ENCODE results near the gene SAMSN1.

The SAMSN1 gene

GRCh38 chr21:14545906-14546480 lies at the start of gene SAMSN1:
SAMSN1 (minus strand) TSS chr21:14546315; CDS start chr21:14546261, 54 bp downstream.
- peak within 1 kb of the TSS; percentile 9 to 41 (median 24) for H3K4me3 ChIP-seq

DNA sequence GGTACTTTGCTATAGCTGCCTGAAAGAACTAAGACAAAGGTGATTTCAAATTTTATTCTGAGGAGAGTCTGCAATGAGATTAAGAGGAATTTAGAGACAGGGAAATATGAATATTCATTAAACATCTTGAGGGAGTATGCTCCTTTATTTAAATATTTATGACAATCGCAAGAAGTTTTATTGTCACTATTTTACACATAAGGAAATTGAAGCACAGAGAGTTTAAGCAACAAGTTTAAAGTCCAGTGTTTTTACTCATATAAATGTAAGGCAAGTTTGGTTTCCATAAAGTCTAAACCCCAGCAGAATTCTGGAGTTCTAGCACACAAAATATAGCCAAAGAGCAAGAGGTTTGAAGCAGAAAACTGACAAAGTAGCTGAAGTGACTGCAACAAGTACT lies 49.3 kb upstream of the SAMSN1 start:
- H3K27ac ChIP-seq = no peak overlapping the region
- H3K4me3 ChIP-seq = no peak overlapping the region

More at GRCh38 chr21:14545906-14546480, at the start of gene SAMSN1:
- peak within 1 kb of the TSS in 15 of 21 experiments; percentile 19 to 89 (median 63) for H3K27ac ChIP-seq

DNA sequence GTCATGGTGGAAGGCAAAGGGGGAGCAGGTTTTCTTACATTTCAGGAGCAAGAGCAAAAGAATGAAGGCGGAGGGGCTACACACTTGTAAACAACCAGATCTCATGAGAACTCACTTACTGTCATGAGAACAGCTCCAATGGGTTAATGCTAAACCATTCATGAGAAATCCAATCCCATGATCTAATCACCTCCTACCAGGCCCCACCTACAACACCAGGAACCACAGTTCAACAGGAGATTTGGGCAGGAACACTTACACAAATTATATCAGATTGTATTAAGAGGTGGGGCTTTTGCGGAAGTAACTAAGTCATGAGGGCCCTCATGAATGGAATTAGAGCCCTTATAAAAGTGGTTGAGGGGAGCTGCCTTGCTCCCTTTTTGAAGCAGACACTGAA lies 48.9 kb upstream of the SAMSN1 start:
- no peak overlapping the region for H3K4me3 ChIP-seq
- H3K27ac ChIP-seq = no peak overlapping the region

- H3K27ac ChIP-seq = peak overlapping the region in 2 of 21 experiments; percentile 6 to 82
- H3K4me3 ChIP-seq = no peak overlapping the region
Measured at GRCh38 chr21:14593230-14593629, 47.1 kb upstream of the SAMSN1 start.

DNA sequence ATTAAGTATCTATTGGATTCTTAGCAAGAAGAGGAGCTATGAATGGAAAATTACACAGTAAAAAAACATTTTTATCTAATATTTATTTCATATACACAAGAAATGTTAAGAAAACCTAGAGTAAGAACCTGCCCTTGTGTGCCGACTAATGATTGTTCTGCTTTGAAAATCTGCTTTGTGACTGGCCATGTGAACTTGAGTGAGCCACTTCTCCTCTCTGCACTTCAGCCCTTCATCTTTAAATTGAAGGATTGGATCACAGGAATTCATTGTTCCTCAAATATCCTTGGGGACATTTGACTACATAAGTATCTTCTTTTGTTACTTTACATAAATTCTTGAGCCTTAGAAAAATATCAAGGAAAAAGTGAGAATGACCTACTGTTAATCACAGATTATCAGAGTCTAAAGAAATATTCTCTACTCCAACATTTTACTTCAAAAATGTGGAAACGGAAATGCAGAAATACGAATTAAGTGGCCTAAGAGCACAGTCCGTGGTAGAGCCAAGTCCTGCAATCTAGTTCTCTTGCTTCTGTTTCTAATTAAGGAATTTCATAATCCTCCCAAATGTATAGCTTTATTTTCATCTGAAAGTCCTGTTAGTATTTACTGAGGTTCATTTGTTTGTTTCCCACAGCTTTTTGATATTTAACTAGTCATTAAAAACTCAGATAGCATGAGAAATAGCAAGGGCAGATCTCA lies 46.3 kb upstream of the SAMSN1 start:
- Histone ChIP-seq H3K27ac (peak overlapping the region in 10 of 21 experiments; percentile 1 to 82 (median 64)), H3K4me3 (no peak overlapping the region)

- H3K27ac ChIP-seq = peak overlapping the region in 11 of 21 experiments; percentile 1 to 82 (median 64)
Measured at GRCh38 chr21:14591882-14592281, 45.8 kb upstream of the SAMSN1 start.

GRCh38 chr21:14591377-14591776 lies 45.3 kb upstream of the SAMSN1 start:
- H3K27ac ChIP-seq = peak overlapping the region in 10 of 21 experiments; percentile 15 to 82 (median 58)

More at GRCh38 chr21:14591882-14592281, 45.8 kb upstream of the SAMSN1 start:
- H3K4me3 ChIP-seq = no peak overlapping the region

DNA sequence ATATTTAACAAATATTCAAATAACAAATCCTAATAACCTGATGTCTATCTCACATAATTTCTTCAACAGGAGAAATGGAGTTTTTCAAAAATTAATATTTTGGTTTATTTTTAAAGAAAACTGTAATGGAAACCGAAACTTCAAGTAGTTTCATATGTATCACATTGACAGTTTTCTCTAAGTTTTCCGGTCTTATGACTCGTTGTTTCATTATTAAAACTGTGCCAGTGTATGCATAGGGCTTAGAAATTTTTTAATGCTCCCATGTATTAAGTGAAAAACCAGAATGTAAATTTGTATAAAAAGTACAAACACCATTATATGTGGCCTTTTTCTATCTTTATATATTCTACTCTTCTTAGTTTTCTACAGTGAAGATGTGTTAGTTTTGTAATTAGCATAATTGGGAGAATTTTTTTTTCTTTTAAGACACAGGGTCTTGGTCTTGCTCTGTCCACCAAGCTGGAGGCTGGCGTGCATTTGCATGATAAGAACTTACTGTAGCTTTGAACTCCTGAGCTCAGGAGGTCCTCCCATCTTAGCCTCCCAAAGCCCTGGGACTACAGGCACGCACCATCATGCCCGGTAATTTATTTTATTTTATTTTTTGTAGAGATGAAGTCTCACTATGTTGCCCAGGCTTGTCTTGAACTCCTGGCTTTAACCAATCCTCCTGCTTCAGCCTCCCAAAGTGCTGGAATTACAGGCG lies 43.9 kb upstream of the SAMSN1 start:
- H3K4me3 ChIP-seq = no peak overlapping the region
- peak overlapping the region in 6 of 21 experiments; percentile 2 to 82 (median 32) for H3K27ac ChIP-seq

More at GRCh38 chr21:14591377-14591776, 45.3 kb upstream of the SAMSN1 start:
- H3K4me3 ChIP-seq = no peak overlapping the region

GRCh38 chr21:14587266-14587665 lies 41.2 kb upstream of the SAMSN1 start:
- Histone ChIP-seq H3K27ac (no peak overlapping the region), H3K4me3 (no peak overlapping the region)

DNA sequence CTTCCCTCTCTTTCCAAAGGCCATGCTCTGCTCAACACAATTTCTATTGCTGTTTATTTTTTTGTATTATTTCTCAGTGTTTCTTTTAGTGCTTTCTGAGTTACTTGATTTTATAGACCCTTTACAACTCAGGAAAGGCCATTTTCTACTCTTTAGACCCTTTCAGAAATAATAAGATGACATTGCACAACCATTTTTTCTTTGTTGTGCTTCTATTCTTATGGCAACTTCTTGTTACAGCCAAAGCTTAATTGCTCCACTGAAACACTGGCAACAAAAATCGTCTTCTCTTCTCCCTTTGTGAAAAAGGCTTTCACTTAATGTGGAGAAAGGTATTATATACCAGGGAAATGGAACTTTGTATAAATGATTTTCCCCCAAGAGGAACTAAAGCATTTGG lies 39.0 kb upstream of the SAMSN1 start:
- Histone ChIP-seq H3K4me3 (no peak overlapping the region), H3K27ac (peak overlapping the region in 1 of 21 experiments; percentile 21)

DNA sequence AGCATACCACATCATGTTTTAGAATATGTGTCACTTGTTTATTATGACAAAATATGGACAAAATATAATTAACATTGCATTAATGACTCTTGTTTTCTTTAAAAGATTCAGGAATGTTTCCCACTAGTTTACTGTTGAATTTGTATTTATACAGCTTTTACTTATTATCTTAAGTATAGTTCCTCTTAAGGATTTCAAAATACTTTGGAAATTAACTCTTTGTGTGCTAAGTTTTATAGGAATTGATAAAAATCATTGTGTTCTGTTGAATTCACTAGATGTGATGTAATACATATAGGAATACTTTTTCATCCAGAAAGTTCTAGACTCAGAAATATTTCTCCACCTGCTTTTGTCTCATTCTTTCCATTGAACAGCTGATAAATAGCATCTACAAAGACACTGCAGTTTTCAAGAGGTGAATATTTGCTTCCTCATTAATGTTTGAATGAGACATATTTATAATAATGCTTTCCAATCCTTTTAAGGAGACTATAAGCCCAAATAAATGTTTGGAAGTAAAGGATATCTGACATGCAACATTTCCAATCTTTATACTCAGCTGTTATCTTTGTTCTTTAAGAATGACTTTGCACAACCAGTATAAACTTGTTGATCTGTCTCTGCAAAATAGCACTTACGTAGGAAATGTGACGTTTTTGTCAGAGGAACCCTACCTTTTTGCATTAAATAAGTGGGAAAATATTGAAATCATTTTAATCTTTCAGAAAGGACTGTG lies 38.4 kb upstream of the SAMSN1 start:
- Histone ChIP-seq H3K27ac (peak overlapping the region in 1 of 21 experiments; percentile 21), H3K4me3 (no peak overlapping the region)

- Histone ChIP-seq H3K4me3 (no peak overlapping the region), H3K27ac (no peak overlapping the region)
Measured at GRCh38 chr21:14583629-14584255, 37.6 kb upstream of the SAMSN1 start.

DNA sequence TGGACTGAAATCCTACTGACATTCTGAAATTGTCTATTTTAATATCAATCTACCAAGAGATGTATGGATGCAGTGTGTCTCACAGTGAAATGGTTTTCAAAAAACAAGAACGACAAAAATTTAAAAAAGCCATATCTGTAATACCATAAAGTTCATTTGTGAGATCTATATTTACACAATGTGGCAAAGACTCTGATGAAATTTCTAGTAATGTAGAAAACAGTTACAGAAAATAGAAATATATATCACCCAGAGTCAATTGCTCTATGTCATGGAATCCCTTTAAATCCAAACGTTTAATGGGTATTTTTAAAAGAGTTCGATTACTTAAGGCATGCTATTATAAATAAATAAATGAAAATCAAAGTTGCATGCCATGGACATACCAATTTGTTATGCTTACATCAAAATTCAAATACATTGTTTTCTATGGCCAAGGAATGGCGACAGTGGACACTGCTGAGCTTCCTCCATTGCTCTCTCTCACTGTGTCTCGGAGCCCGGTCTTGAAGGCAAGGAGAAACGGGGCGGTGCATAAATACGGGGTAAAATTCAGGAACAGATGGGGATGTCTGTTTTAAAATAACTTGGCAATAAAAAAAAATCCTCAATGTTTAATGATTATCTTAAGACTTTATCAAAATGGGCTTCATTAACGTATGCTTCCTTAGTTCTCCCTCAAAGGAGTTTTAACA lies 37.0 kb upstream of the SAMSN1 start:
- Histone ChIP-seq H3K27ac (no peak overlapping the region), H3K4me3 (no peak overlapping the region)

DNA sequence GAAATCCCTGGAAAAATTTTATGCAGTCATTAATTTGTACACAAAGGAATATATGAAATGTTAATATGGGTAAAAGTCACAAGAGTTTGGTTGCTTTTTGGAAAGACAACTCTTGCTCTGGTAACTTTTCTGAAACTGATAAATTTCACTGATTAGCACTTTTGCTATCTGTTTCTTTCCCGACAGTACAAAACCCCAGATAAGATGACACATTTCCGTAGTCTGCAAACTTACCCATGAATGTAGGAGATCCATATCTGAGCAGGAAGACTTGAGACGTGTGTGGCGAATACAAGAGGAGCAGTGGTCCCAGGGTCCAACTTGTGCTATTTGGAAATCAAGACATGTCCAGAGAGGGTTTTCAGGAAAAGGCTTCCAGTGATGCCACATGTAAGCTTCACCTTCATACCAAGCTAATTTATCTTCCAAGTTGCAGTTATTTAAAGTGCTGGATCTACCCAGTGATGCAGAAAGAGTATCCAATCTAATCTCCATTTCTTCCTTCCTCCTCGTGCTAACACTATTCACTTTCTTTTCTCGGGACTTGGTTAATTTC lies 35.9 kb upstream of the SAMSN1 start:
- Histone ChIP-seq H3K27ac (no peak overlapping the region), H3K4me3 (no peak overlapping the region)

DNA sequence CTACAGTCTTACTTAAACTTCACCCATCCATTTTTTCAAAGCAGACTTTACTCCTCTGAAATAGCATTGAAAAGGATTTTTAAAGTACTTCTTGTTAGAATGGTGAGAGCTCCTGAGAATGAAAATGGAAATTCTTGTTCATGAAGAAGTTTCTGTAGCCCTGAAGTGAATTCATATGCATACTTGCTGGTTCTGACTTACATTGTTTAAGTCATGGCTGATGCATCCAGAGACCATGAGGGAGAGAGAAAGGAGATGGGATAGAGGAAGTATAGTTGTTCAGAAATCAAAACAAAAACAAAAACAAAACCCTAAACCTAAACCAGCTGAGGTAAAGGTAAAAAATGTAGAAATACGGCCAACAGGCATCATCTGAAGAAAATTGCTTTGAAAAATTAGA lies 27.1 kb upstream of the SAMSN1 start:
- Histone ChIP-seq H3K27ac (no peak overlapping the region), H3K4me3 (no peak overlapping the region)

DNA sequence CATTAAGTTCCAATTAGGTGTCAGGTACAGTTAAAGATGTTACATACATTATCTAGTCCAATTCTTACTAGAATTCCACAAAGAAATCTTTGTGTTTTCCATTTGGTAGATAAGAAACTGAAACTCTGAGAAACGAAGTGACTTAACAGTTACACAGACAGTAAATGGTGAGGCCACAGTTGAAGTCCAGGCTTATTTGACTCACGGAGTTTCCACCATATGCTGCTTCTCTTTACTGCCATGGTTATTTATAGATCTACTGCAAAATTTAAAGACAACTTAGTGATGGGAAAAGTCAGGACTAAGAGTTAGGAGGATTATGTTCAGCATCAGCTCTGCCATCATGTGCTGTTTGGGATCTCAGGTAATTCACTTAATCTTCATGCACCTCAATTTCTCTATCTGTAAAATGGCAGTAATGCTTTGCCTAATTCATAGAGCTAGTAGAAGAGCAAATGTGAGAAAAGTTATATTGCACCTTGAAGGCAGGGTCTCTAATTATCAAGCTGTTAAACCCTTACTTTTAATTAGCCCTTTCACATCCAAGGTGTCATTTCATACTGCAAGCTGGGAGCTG lies 26.2 kb upstream of the SAMSN1 start:
- Histone ChIP-seq H3K27ac (no peak overlapping the region), H3K4me3 (no peak overlapping the region)

DNA sequence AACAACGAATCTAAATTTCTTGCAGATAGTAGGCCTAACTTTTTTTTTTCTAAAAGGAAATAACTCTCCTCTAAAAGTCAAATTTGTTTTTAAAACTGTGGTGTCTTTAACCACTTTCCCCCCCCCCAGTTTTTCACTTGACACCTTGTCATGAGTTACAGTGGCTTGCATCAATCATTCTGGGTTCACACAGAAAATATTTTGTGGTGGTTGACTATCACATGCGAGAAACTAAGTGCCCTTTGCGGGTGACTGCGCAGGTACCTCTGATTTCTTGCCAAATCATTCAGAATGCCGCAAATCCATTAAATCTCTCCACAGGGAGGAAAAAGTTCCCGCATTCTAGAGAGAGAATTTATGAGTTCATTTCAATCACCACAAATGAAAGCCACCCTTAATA lies 23.8 kb upstream of the SAMSN1 start:
- Histone ChIP-seq H3K4me3 (no peak overlapping the region), H3K27ac (no peak overlapping the region)

DNA sequence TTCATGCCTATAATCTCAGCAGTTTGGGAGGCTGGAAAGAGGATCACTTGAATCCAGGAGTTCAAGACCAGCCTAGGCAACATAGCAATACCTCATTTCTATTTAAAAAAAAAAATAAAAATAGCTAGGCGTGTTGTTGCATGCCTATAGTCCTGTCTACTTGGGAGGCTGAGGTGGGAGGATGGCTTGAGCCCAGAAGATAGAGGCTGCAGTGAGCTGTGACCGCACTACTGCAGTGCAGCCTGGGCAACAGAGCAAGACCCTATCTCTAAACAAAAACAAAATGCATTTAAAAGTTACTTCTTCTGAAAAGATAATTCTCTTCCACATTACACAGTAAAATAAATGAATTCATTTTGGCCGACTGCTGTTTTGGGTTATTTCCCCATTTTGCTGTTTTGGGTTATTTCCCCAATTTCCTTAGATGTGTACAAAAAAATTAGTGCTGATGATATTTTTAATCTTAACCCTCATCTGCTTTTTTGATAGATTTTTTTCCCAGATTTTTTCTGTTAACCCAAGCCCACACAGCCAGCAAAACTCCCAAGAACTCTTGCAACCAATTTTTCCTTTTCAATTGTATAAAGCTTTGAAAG lies 23.0 kb upstream of the SAMSN1 start:
- no peak overlapping the region for H3K27ac ChIP-seq
- no peak overlapping the region for H3K4me3 ChIP-seq

Measured in skin epidermis (tissue), 12 donors.